GM12878 (cell line): ENCODE measurements around the gene RBMS1. TPM values are rescaled to one million over a fixed set of nuclear protein-coding genes. Genes with fewer than 3 reads are reported as not detected.

Source experiments
- ATAC-seq: fragments of 200-7000 bp; cut with Tn5 transposase; 3 replicates; pipeline ENCODE4 v1.9.1; 2020; ENCODE audit warnings: mild to moderate bottlenecking, moderate library complexity
- BruUV-seq: library from RNA; stranded (reverse); fragments of 400-500 nt; replicated peaks from 2 replicates; lab custom pipeline; 2021; lab: Mats Ljungman, UMichigan
- CTCF ChIA-PET: fragments of 300-600 bp; sonication (Branson Sonifier 250); formaldehyde crosslinking; extraction: SDS; loops from one replicate; lab custom pipeline; 2021; ENCODE audit warnings: inconsistent platforms; lab: Yijun Ruan, JAX
- POLR2A ChIA-PET: fragments of 350-600 bp; formaldehyde crosslinking; extraction: SDS; loops from one replicate; lab custom pipeline; 2021; ENCODE audit warnings: inconsistent platforms; lab: Charles Lee
- RAD21 ChIA-PET: fragments of 300-600 bp; sonication (Branson Sonifier 250); formaldehyde crosslinking; loops from one replicate; lab custom pipeline; 2023; ENCODE audit warnings: antibody characterized with exemption; ENCODE audit not compliant: unreplicated experiment; lab: Charles Lee
- SMC1A ChIA-PET: fragments of 300-600 bp; sonication (Branson Sonifier 250); formaldehyde crosslinking; loops from one replicate; lab custom pipeline; 2023; ENCODE audit not compliant: unreplicated experiment, uncharacterized antibody; lab: Charles Lee
- DNase-seq: peaks from one replicate; pipeline ENCODE4 v3.0.0-alpha.2; 2011; ENCODE audit warnings: low read depth, low spot score
- FAIRE-seq: peaks from 3 replicates; lab custom pipeline; 2011; peaks lifted over from hg19 to GRCh38; lab: Jason Lieb, UNC
- H2AFZ ChIP-seq: 2 replicates; pipeline ENCODE4 v1.6.0; 2011; ENCODE audit warnings: low read depth, low read length, control low read depth; ENCODE audit not compliant: control insufficient read depth
- H3K27ac ChIP-seq: 2 replicates; pipeline ENCODE4 v1.5.1; 2011; ENCODE audit warnings: control low read depth; ENCODE audit not compliant: control insufficient read depth, insufficient read depth
- H3K27me3 ChIP-seq, 2 experiments: replicated peaks in 1 of 2; 2 replicates each; pipeline versions ENCODE4 v1.6.0 to v1.6.1; 2011; ENCODE audit warnings: low read length in 1 of 2; ENCODE audit not compliant: control insufficient read depth in 2 of 2, insufficient read depth in 2 of 2
- H3K36me3 ChIP-seq, 2 experiments: 2 replicates each; pipeline ENCODE4 v1.5.1; 2011; ENCODE audit warnings: low read length in 1 of 2; ENCODE audit not compliant: control insufficient read depth in 2 of 2, insufficient read depth in 2 of 2
- H3K4me1 ChIP-seq: 2 replicates; pipeline ENCODE4 v1.6.1; 2011; ENCODE audit warnings: mild to moderate bottlenecking, low read length, moderate library complexity, mixed read lengths; ENCODE audit not compliant: control insufficient read depth, insufficient read depth
- H3K4me2 ChIP-seq: 2 replicates; pipeline ENCODE4 v1.6.0; 2011; ENCODE audit warnings: control low read depth; ENCODE audit not compliant: control insufficient read depth, insufficient read depth
- H3K4me3 ChIP-seq: fragments of 200-600 bp; sonication (generic); 2 replicates; pipeline ENCODE4 v1.5.1; 2016
- H3K79me2 ChIP-seq: 2 replicates; pipeline ENCODE4 v1.6.0; 2011; ENCODE audit warnings: low read length; ENCODE audit not compliant: control insufficient read depth, insufficient read depth
- H3K9ac ChIP-seq: 2 replicates; pipeline ENCODE4 v1.8.0; 2011; ENCODE audit warnings: low read length, control low read depth, mixed read lengths; ENCODE audit not compliant: control insufficient read depth, insufficient read depth
- H3K9me3 ChIP-seq: replicated peaks from 3 replicates; pipeline ENCODE4 v1.5.1; 2011; ENCODE audit warnings: mild to moderate bottlenecking, low read length; ENCODE audit not compliant: control insufficient read depth, insufficient read depth
- H4K20me1 ChIP-seq: 2 replicates; pipeline ENCODE4 v1.6.0; 2011; ENCODE audit not compliant: control insufficient read depth, insufficient read depth
- HDGF ChIP-seq: fragments of 450-650 bp; IDR thresholded peaks from 2 replicates; pipeline ENCODE4 v1.6.1; 2016; ENCODE audit warnings: antibody characterized with exemption
- IRF5 ChIP-seq: fragments of 450-650 bp; IDR thresholded peaks from 2 replicates; pipeline ENCODE4 v1.6.1; 2017; ENCODE audit warnings: borderline replicate concordance
- MTA2 ChIP-seq: fragments of 450-650 bp; IDR thresholded peaks from 2 replicates; pipeline ENCODE4 v1.6.1; 2016; ENCODE audit warnings: low read depth, mild to moderate bottlenecking, moderate library complexity
- PML ChIP-seq: IDR thresholded peaks from 2 replicates; pipeline ENCODE4 v1.6.1; 2012; ENCODE audit warnings: low read length, inconsistent platforms
- RB1 ChIP-seq: fragments of 450-650 bp; formaldehyde crosslinking; IDR thresholded peaks from 2 replicates; pipeline ENCODE4 v1.6.1; 2017; ENCODE audit warnings: mild to moderate bottlenecking, borderline replicate concordance
- ZNF217 ChIP-seq: fragments of 450-650 bp; IDR thresholded peaks from 2 replicates; pipeline ENCODE4 v1.6.1; 2017; ENCODE audit warnings: antibody characterized with exemption, mild to moderate bottlenecking
- WGBS: methylation state at CpG from one replicate; pipeline ENCODE4 v1.1.6; 2016; ENCODE audit warnings: low lambda C conversion rate; ENCODE audit not compliant: insufficient replicate concordance, insufficient coverage; ENCODE audit errors: missing lambda C conversion rate; 5-methylcytosine and 5-hydroxymethylcytosine counted together
- in situ Hi-C: fragments of 300-500 bp; cut with MboI; formaldehyde crosslinking; loops from 9 replicates; pipeline ENCODE4 v1.14.3; 2018; ENCODE audit warnings: mixed read lengths
- intact Hi-C: fragments of 100-400 bp; cut with micrococcal nuclease; formaldehyde crosslinking; loops from one replicate; pipeline ENCODE4 v1.14.2; 2022; ENCODE audit not compliant: unreplicated experiment
- polyA plus RNA-seq, 11 experiments: library from polyadenylated mRNA; depleted of rRNA in 4 of 11; unstranded in 6 of 11; stranded (reverse) in 5 of 11; fragments of >200 nt; fragmentation: Nextera tagmentation in 4 of 11; fragmentation: Illumina TruSeq in 1 of 11; extraction: Ambion mirVana in 4 of 11; extraction: Trizol in 1 of 11; gene quantifications; 1 replicate in 1 of 11; 2 replicates in 10 of 11; pipeline versions ENCODE4 v1.2.1 to v1.2.3, GENCODE V29; 2011 to 2016; ENCODE audit warnings: inconsistent platforms in 2 of 11, missing spikeins in 2 of 11, low read depth in 1 of 11
- total RNA-seq, 4 experiments: library from RNA; depleted of rRNA in 3 of 4; stranded (reverse); fragments of >200 nt in 3 of 4; fragmentation: Illumina TruSeq in 1 of 4; extraction: Trizol in 1 of 4; gene quantifications; 2 replicates each; pipeline versions ENCODE4 v1.2.1 to v1.2.3, GENCODE V29; 2013 to 2021
- TF ChIP-seq, protein P1 (sequence below): IDR thresholded peaks from 2 replicates; pipeline ENCODE4 v1.6.1; 2012; ENCODE audit warnings: low read depth, low read length, improper control_type of control experiment

The RBMS1 gene
- total and polyA plus RNA-seq, 10 of the 15 experiments (the other 5 are each of a cell fraction or from before 2014, with no cell fraction given) = 0.04 to 0.31 (median 0.17) TPM; not detected in 1

- no peak overlapping the region for H2AFZ ChIP-seq
- SMC1A ChIA-PET = interaction anchor here (1.4 kb wide), 1 partner anchor 55 kb away, joined by 3 read pairs; no protein-coding TSS in a partner anchor
- CTCF ChIA-PET = interaction anchor here (1.0 kb wide), 1 partner anchor 56 kb away, joined by 4 read pairs; no protein-coding TSS in a partner anchor
- H4K20me1 ChIP-seq = no peaks in the 10 kb centered on the region
- no peak overlapping the region for H3K27ac ChIP-seq
- H3K9me3 ChIP-seq = no peaks in the 10 kb centered on the region
- no peak for TF ChIP-seq RB1
- no peak for TF ChIP-seq MTA2
- TF ChIP-seq ZNF217 = no peak
- TF ChIP-seq, protein P1, sequence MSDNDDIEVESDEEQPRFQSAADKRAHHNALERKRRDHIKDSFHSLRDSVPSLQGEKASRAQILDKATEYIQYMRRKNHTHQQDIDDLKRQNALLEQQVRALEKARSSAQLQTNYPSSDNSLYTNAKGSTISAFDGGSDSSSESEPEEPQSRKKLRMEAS = no peak
- no peak for TF ChIP-seq PML
- no peak for TF ChIP-seq IRF5
- TF ChIP-seq HDGF = no peak
- TF ChIP-seq, all 136 proteins: peak for 0
- RAD21 ChIA-PET = no interaction called here
- H3K79me2 ChIP-seq = no peaks in the 10 kb centered on the region
- WGBS = 45% methylated on average over 7 of the region's 7 CpGs
- no peaks in the 10 kb centered on the region for H3K4me1 ChIP-seq
- H3K9ac ChIP-seq = no peak overlapping the region
- no peak overlapping the region for H3K4me2 ChIP-seq
- POLR2A ChIA-PET = no interaction called here
- intact Hi-C loops = no loop called here
- ATAC-seq (no peak), FAIRE-seq (no peak), DNase-seq (no peak)
- H3K36me3 ChIP-seq = no peaks in the 10 kb centered on the region
- no TSS peak for BruUV-seq
- H3K4me3 ChIP-seq = no peak overlapping the region
- no peaks in the 10 kb centered on the region; a peak in 2 of 4 replicates for H3K27me3 ChIP-seq
- in situ Hi-C loops = no loop called here
Observed at GRCh38 chr2:160380000-160380570, 113.5 kb downstream of the RBMS1 start.
